Stimulated activated CD8-positive, alpha-beta memory T cell treated with anti-CD3 and anti-CD28 coated beads, Interleukin-15, amount 100 ng/mL, for 1 hour (primary cell): ENCODE data around the gene PLCXD1.
"Not testable (repeated sequence)": the region's sequence is repeated elsewhere in the genome, so short reads cannot be mapped to it uniquely, and the experiment has no call there.

ENCODE experiments used
- DNase-seq: peaks from one replicate; pipeline ENCODE4 v3.0.0-alpha.2; 2020; ENCODE audit warnings: low read depth

Gene PLCXD1

GRCh38 chrX:291411-291901, 10.3 kb downstream of the PLCXD1 start:
- DNase-seq = no peak

GRCh38 chrX:292900-293897, 12.0 kb downstream of the PLCXD1 start:
- no peak for DNase-seq

GRCh38 chrX:295136-295535, 14.0 kb downstream of the PLCXD1 start:
- no peak for DNase-seq

DNA sequence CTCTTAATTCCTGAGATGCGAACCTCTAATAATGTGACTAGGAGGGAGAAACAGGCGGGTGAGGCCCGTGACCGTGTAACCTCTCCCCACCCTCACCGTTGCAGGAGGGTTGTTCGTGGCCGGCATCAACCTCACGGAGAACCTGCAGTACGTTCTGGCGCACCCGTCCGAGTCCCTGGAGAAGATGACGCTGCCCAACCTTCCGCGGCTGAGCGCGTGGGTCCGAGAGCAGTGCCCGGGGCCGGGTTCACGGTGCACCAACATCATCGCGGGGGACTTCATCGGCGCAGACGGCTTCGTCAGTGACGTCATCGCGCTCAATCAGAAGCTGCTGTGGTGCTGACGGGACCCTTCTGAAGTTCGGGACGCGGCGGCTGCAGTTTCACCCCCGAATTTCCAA, 17.8 kb downstream of the PLCXD1 start:
- DNase-seq = no peak

DNA sequence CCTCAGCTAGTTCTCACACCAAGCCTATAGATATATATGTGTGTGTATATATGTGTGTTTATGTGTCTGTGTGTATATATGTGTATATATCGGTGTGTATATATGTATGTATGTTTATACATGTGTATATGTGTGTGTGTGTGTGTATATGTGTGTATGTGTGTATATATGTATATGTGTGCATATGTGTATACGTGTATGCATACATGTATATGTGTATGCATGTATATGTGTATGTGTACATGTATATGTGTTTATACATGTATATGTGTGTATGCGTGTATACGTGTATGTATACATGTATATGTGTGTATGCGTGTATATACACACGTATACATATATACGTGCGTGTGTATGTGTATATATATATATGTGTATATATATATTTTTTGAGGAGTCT, 19.2 kb downstream of the PLCXD1 start:
- no peak for DNase-seq

- no peak for DNase-seq
Observed at GRCh38 chrX:302975-303374, 21.8 kb downstream of the PLCXD1 start.

GRCh38 chrX:305781-306613, 24.8 kb downstream of the PLCXD1 start:
- DNase-seq = not testable (repeated sequence)

GRCh38 chrX:306614-307251, 25.6 kb downstream of the PLCXD1 start:
- not testable (repeated sequence) for DNase-seq

DNA sequence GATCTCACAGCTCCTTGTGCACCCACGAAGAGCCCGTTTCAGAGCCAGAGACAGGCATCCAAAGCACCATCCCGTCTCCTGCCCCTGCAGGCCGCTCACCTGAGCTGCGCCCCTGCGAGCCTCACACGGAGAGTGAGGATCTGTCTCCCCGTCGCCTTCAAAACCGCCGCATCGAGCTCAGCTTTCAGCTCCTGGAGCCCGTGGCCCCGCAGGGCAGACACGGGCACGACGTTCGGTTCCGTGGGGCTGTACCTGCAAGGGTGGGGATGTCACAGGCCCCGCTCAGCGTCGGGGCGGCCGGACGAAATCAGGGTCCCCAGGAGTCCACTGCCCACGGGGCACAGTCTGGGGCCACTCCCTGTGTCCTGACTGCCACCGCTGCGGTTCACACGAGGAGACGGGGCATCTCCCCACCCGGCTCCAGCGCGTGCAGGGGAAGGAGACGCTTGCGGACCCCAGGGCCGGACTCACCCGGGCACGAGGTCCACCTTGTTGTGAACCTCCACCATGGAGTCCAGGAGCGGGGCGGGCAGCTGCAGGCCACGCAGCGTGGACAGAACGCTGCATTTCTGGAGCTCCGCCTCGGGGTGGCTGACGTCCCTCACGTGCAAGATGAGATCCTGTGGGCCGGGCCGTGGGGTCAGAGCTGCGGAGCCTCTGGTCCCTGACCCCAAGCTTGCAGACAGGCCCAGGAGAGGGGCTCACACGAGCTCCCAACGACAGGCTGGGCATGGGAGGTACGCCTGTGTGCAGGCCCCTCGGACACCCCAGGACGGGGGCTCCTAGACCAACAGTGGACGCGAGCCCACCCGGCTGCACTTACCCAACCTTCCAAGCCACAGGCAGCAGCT, 26.3 kb downstream of the PLCXD1 start:
- no peak for DNase-seq

- DNase-seq = no peak
Observed at GRCh38 chrX:308821-309520, 27.8 kb downstream of the PLCXD1 start.

DNA sequence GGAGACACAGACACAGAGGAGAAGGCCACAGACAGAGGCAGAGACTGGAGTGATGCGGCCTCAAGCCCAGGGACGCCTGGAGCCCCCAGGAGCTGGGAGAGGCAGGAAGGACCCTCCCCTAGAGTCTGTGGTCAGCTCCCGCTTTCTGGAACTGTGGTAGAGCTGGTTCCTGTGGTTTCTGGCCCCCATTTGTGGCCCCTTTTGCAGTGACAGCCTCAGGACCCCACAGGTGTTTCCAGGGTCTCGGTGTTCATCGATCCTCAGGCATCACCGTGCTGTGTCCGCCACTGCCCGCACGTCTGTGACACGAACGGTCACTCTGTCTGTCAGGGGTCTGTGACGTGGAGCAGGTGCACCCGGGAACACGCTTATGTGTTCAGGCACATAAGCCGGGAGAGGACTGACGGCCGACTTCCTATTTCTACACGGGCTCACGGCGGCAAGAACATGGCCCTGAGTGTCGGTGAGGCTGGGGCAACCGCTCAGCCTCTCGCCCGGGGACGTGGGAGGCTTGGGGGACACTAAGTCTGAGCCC, 29.5 kb downstream of the PLCXD1 start:
- DNase-seq = no peak

GRCh38 chrX:311156-312129, 30.3 kb downstream of the PLCXD1 start:
- no peak for DNase-seq

DNA sequence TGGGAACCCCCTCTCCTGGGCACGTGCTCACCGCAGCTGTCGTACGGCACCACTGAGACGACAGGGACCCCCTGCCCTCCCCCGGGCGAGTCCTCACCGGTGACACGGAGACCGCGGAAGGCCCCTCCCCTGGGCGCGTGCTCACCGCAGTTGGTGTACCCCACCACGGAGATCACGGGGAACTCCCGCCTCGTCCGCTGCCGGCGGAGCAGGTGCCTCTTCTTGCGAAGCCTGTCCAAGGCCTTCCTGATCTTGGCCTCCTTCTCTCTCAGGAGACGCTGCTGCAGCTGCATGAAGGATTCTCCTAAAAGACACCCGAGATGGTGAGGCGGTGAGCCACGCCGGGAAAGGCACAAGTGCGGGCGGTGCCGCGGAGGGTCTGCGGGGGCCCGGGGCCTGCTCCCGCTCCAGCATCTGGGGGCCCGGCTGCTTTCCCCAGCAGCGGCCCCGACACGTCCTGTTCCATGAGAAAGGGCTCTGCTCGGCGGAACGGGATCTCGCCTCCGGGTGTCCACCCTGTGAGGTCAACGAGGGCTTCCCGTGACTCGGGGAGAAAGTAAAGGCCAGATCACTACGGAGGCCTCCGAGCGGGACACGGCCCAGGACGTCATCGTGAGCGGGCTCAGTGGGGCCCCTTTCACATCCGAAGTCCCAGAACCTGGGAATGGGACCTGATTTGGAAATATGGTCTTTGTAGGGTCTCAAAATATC, 31.6 kb downstream of the PLCXD1 start:
- DNase-seq = no peak

GRCh38 chrX:313546-313945, 32.4 kb downstream of the PLCXD1 start:
- no peak for DNase-seq

- DNase-seq = no peak
Observed at GRCh38 chrX:314049-314448, 32.9 kb downstream of the PLCXD1 start.

DNA sequence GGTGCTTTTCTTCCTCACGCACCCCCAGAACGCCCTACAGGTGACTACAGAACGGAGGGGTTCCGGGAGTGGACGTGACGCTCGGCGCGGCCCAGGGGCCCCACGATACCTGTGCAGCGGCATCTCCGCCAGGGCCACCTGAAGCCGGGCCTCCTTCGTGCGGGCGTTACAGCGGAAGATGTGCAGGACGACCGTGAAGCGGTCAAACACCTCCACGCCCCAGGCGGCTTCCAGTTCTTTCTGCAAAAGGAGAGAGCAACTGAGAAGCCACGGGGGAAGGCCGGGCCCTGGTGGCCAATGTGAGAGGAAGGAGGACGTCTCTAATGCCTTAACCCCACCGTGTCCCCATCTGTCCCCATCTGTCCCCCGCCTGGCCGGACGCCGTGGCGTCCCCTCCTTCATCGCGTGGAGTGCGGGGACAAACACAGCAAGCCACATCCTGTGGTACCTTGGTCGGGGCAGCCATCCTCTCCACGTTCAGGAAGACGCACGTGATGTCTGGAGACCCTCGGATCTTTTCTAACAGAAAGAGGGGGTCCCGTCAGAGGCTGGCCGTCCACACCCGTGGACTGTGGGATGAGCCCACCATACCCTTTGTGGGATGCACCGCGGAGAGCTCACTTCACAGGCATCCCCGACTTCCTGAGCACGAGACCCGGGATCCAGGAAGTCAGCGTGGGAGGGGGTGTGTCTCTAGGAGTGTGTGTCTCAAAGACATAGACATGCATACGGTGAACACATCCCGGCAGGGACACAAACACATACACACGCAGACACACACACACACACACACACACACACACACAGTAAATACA, 33.8 kb downstream of the PLCXD1 start:
- no peak for DNase-seq
